Heart left ventricle (tissue), 13 donors: ENCODE measurements around the gene FKBP1A.

Experiments used
- CTCF ChIP-seq, 12 donors: fragments of 200-600 bp; sonication (generic) in 4 of 12; IDR thresholded peaks; one replicate each; pipeline versions ENCODE4 v1.5.0 to v1.8.0; 2018 to 2022; ENCODE audit warnings: antibody characterized with exemption in 12 of 12, mild to moderate bottlenecking in 5 of 12
- POLR2A ChIP-seq, 2 donors: fragments of 450-650 bp; IDR thresholded peaks; one replicate each; pipeline ENCODE4 v1.6.1; 2017; ENCODE audit warnings: antibody characterized with exemption in 2 of 2, mild to moderate bottlenecking in 2 of 2, moderate library complexity in 2 of 2
- donor health status: ischemic (EF 13 %, LVEDD 7.1; RV severe dilation, severe dysfunction).
- donor health status: DM: no; HTN: yes; CAD: no.
- donor health status: DM: no; HTN: no; CAD: no.
- donor health status: ischemic (EF 25% LVEDD 6.9; RV normal size, moderate dysfunction).
- donor health status: ischemic (EF 25% LVEDD 5.7; RV mildly dilated, moderate dysfunction).
- donor health status: ischemic (EF 35%, LVEDD 5.7; RV mildly dilated, moderate dysfunction).
- donor health status: nonischemic (EF 11% LVEDD 7.7; RV severe dilation, severe dysfunction).
- donor health status: DM: yes; HTN: yes; CAD: no.
- donor health status: PGD.
- donor health status: ischemic (EF 29% LVEDD 5.4; RV normal size, mild dysfunction).
- donor health status: nonischemic (EF 23%, LVEDD 6.1; RV moderate dilation, normal function).

- TF ChIP-seq POLR2A (IDR thresholded peaks at IDR 0.05) = no peak
- TF ChIP-seq CTCF (IDR thresholded peaks at IDR 0.05) = no peak
Observed at GRCh38 chr20:1332749-1333300, 60.0 kb downstream of the FKBP1A start.
